Jurkat, Clone E6-1 (cell line): ENCODE results near the gene CCDC12. TPM values are rescaled to one million over a fixed set of nuclear protein-coding genes. Genes with fewer than 3 reads are reported as not detected.
A peak's percentile ranks its signal among the peaks of the same experiment; 100 is the strongest.

Experiments used
- DNase-seq: peaks from one replicate; pipeline ENCODE4 v3.0.0-alpha.2; 2011; ENCODE audit warnings: low read depth, low spot score
- H3K4me3 ChIP-seq: 2 replicates; pipeline ENCODE4 v1.5.1; 2011; ENCODE audit warnings: mild to moderate bottlenecking, low read length, control low read depth, moderate library complexity
- polyA plus RNA-seq: library from polyadenylated mRNA; unstranded; fragments of >200 nt; gene quantifications from one replicate; pipeline ENCODE4 v1.2.1, GENCODE V29; 2012; ENCODE audit warnings: missing spikeins; ENCODE audit not compliant: insufficient read length, insufficient read depth

Gene CCDC12
- polyA plus RNA-seq, result 85.1 TPM

- H3K4me3 ChIP-seq, result peak within 1 kb of the TSS; percentile 99
- DNase-seq, result peak; percentile 98
Measured at GRCh38 chr3:46976326-46977190, at the start of gene CCDC12. TSS of gene CCDC12 (minus strand) at chr3:46976745. CDS start at chr3:46976732, 13 bp downstream.

DNA sequence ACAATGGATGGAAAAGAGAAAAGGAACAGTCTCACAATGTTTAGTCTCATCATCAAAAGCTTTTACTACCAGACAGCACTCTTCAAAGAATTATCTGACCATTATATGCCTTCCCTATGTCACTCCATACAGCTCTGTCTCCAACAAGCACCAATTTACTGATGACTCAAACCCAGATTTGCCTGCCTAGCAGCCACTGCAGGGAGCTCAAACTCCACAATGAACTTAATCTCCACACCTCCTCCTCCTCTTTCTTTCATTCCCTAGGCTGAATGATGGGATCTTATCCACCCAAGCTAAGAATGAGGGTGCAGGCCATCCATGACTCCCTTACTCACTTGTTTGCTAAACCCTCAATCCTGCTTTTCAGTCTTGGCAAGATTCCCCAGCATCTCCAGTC is 48.4 kb upstream of the CCDC12 start:
- DNase-seq, result no peak
- H3K4me3 ChIP-seq, result no peak overlapping the region

DNA sequence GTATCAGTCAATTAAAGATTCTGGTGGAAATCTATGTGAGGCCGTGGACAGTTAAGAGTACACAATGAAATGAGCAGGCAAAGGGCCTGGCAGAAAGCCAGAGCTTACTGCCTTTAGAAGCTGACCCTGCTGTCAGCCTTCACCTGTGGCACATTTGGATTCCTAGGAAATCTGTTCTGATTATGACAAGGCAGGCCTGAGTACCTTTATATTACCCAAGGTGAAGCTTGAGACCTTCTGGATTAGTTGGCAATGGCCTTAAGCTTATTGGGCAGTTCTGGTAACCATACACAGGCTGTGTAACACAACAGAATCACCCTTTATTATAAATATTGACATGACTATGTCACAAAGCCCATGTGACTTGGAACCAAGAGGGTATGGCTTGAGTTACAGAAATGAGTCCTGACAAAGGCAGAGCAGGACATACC is 46.1 kb upstream of the CCDC12 start:
- DNase-seq, result no peak
- no peak overlapping the region for H3K4me3 ChIP-seq

DNA sequence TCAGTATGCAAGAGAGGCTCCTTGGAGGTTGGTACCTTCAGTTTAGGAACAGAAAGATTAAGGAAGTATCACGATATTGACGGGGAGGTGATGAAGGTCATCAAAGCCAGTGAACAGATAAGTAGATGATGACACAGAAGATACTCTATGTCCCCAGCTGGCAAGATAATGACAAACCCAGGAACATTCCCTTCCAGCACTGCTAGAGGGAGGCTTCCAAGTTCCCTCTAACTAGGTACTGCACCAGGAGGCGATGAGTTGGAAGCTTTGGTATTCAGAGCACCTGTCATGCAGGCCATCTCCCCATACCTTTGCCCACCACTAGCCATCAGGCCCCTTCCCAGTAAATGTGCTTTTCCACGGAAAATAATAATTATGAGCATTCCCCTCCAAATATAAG is 43.8 kb upstream of the CCDC12 start:
- no peak for DNase-seq
- H3K4me3 ChIP-seq, result no peak overlapping the region

DNA sequence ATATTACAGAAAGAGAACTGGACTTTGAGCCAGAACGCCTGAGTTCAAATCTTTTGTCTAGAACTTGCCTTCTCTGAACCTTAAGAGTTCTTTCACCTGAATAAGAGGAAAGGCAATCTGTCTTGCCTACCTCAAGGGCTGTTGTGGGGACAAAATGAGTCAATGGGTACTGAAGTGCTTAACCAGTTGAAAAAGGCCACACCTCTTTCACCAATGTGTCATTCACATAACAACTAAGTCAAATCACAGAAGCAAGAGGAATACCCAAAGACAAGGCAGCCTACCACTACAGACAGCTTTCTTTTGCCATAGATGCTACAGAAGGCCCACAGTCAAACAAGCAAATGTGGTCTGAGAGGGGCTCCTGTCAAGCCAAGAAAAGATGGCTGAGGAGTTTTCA is 42.7 kb upstream of the CCDC12 start:
- no peak overlapping the region for H3K4me3 ChIP-seq
- DNase-seq, result peak; percentile 31

- DNase-seq, result no peak
- no peak overlapping the region for H3K4me3 ChIP-seq
Measured at GRCh38 chr3:47018269-47018611, 41.7 kb upstream of the CCDC12 start.

DNA sequence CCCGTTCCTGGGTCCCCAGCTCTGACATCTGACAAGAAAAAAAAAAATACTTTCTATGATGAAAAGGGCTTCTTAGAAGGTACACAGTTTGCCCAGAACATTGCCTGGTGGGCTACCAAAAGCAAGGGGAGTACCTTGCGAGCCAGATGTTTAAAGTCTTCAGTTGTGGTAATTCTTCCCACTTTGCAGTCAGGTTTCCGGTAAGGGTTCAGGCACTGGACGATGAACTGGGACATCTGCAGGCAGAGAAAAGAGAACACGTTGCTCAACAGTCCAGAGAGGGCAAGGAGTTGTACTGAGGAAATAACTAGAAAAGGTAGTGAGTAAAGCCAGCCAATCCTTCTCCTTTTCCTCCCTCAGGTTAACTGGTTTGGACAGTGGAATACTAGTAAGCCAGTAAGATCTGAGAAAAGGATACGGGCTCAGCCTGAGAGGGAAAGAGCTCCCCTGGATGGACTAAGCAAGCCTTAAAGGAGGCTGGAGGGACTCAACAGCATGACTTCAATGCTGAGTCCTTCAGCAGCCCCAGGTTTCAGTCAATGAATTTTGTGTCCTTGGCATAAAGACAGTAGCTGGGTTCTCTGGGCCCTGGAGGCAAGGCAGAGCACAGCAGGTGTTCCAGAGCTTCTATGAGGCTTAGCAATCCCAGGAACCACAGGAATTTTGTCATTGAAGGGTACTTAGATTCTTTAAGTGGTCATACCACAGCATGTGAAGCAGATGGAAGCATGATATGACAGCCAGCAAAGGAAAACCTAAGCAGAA is 41.1 kb upstream of the CCDC12 start:
- H3K4me3 ChIP-seq, result peak overlapping the region; percentile 31
- DNase-seq, result peak; percentile 87

GRCh38 chr3:47016934-47017435 is 40.4 kb upstream of the CCDC12 start:
- DNase-seq, result peak; percentile 86
- peak overlapping the region; percentile 31 for H3K4me3 ChIP-seq

- peak overlapping the region; percentile 31 for H3K4me3 ChIP-seq
- no peak for DNase-seq
Measured at GRCh38 chr3:47016086-47016933, 39.8 kb upstream of the CCDC12 start.

- peak; percentile 30 for DNase-seq
- H3K4me3 ChIP-seq, result no peak overlapping the region
Measured at GRCh38 chr3:47015151-47015550, 38.6 kb upstream of the CCDC12 start.

GRCh38 chr3:47014036-47014435 is 37.5 kb upstream of the CCDC12 start:
- no peak overlapping the region for H3K4me3 ChIP-seq
- DNase-seq, result no peak

- no peak for DNase-seq
- no peak overlapping the region for H3K4me3 ChIP-seq
Measured at GRCh38 chr3:47013231-47013630, 36.7 kb upstream of the CCDC12 start.

GRCh38 chr3:47012342-47013230 is 36.0 kb upstream of the CCDC12 start:
- DNase-seq, result peak; percentile 69
- H3K4me3 ChIP-seq, result no peak overlapping the region

DNA sequence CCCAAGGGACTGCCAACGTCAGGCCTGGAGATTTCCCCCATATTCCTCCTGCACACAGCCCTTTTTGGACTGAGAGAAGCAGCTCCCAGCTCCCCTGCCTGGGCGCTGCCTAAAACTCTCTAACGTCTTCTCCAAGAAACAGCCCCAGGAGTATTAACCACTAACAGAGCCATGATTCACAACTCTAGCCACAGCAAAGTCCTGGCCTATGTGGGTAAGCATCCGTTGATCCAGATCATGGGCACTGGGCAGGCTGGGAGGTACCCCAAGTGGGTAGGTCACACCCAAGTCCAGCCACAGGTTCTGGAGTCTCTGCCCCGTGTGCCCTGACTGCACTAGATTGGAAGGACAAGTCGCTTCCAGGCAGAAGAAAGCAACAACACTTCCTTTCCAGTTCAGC is 34.8 kb upstream of the CCDC12 start:
- no peak for DNase-seq
- H3K4me3 ChIP-seq, result no peak overlapping the region

DNA sequence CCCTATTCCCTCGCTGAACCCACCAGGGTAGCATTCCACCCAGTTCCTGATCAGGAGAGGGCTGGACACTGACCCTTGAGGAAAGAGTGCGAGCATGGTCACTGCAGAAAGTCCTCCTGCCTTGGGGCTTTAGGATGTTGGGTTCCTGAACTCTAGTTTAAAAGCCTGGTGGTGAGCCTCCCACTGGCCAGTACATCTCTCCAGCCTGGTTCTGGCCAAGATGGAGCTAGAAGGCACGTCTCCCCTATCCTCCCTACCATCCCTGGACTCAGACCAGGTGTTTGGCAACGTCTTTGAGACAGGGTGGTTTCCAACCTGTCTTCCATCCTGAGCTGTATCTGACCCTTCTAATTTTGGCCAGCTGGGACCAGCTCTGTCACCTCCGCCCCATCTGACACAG is 34.4 kb upstream of the CCDC12 start:
- no peak for DNase-seq

GRCh38 chr3:47010111-47010712 is 33.7 kb upstream of the CCDC12 start:
- H3K4me3 ChIP-seq, result no peak overlapping the region

More for the DNA sequence above, 34.4 kb upstream of the CCDC12 start:
- H3K4me3 ChIP-seq, result no peak overlapping the region

GRCh38 chr3:47009225-47010110 is 32.9 kb upstream of the CCDC12 start:
- DNase-seq, result no peak
- H3K4me3 ChIP-seq, result no peak overlapping the region

More at GRCh38 chr3:47010111-47010712, 33.7 kb upstream of the CCDC12 start:
- DNase-seq, result no peak
